ENCODE measurements around the gene AKAP12. TPM values are rescaled to one million over a fixed set of nuclear protein-coding genes. Genes with fewer than 3 reads are reported as not detected.

AKAP12 gene
- total RNA-seq, 1 donor from 2014 or later = 40.8 TPM

- no peak overlapping the region for H3K27ac ChIP-seq
- intact Hi-C loops (cut with DNase I) = no loop called here
- ATAC-seq = no peak
Observed at GRCh38 chr6:151269321-151269995, 29.7 kb downstream of the AKAP12 start.

GRCh38 chr6:151275121-151275520 is 35.4 kb downstream of the AKAP12 start:
- no peaks in the 10 kb centered on the region for H3K4me1 ChIP-seq
- intact Hi-C loops (cut with DNase I) = no loop called here
- no peak for TF ChIP-seq CTCF (IDR thresholded peaks at IDR 0.05)

More at GRCh38 chr6:151269321-151269995, 29.7 kb downstream of the AKAP12 start:
- H3K9me3 ChIP-seq = no peaks in the 10 kb centered on the region
- no peak overlapping the region for H3K4me3 ChIP-seq
- DNase-seq = no peak
- no peak for TF ChIP-seq CTCF (IDR thresholded peaks at IDR 0.05)
- no peaks in the 10 kb centered on the region for H3K36me3 ChIP-seq
- no peaks in the 10 kb centered on the region for H3K4me1 ChIP-seq
- H3K27me3 ChIP-seq = no peaks in the 10 kb centered on the region

GRCh38 chr6:151275566-151275965 is 35.8 kb downstream of the AKAP12 start:
- Histone ChIP-seq H3K4me1 (no peaks in the 10 kb centered on the region), H3K4me3 (no peak overlapping the region), H3K36me3 (no peaks in the 10 kb centered on the region), H3K9me3 (no peaks in the 10 kb centered on the region), H3K27me3 (no peaks in the 10 kb centered on the region), H3K27ac (no peak overlapping the region)
- no peak for ATAC-seq
- DNase-seq = no peak
- TF ChIP-seq CTCF (IDR thresholded peaks at IDR 0.05) = no peak
- intact Hi-C loops (cut with DNase I) = no loop called here

More at GRCh38 chr6:151275121-151275520, 35.4 kb downstream of the AKAP12 start:
- DNase-seq (no peak), ATAC-seq (no peak)
- Histone ChIP-seq H3K27me3 (no peaks in the 10 kb centered on the region), H3K4me3 (no peak overlapping the region), H3K9me3 (no peaks in the 10 kb centered on the region), H3K27ac (no peak overlapping the region), H3K36me3 (no peaks in the 10 kb centered on the region)

GRCh38 chr6:151276112-151276740 is 36.5 kb downstream of the AKAP12 start:
- DNase-seq = no peak
- no peak overlapping the region for H3K27ac ChIP-seq
- no peak for ATAC-seq

GRCh38 chr6:151279891-151280290 is 40.1 kb downstream of the AKAP12 start:
- ATAC-seq (no peak), DNase-seq (no peak)
- Histone ChIP-seq H3K36me3 (no peaks in the 10 kb centered on the region), H3K4me1 (peaks cover 6% of the 10 kb centered on the region), H3K27me3 (no peaks in the 10 kb centered on the region), H3K27ac (no peak overlapping the region), H3K4me3 (no peak overlapping the region), H3K9me3 (no peaks in the 10 kb centered on the region)
- no peak for TF ChIP-seq CTCF (IDR thresholded peaks at IDR 0.05)
- intact Hi-C loops (cut with DNase I) = no loop called here

More at GRCh38 chr6:151276112-151276740, 36.5 kb downstream of the AKAP12 start:
- Histone ChIP-seq H3K4me3 (no peak overlapping the region), H3K9me3 (no peaks in the 10 kb centered on the region), H3K4me1 (no peaks in the 10 kb centered on the region), H3K27me3 (no peaks in the 10 kb centered on the region), H3K36me3 (no peaks in the 10 kb centered on the region)
- intact Hi-C loops (cut with DNase I) = no loop called here
- TF ChIP-seq CTCF (IDR thresholded peaks at IDR 0.05) = no peak
